HG03139 (cell line): ENCODE measurements around the gene OVCH1.
"Not testable (repeated sequence)": the region's sequence is repeated elsewhere in the genome, so short reads cannot be mapped to it uniquely, and the experiment has no call there.

Experiments used
- ATAC-seq: cut with Tn5 transposase; IDR thresholded peaks from one replicate; pipeline ENCODE4 v1.9.1; 2021; ENCODE audit not compliant: unreplicated experiment

The OVCH1 gene

GRCh38 chr12:29414368-29414767 is 83.1 kb downstream of the OVCH1 start:
- ATAC-seq, result no peak

GRCh38 chr12:29405561-29405960 is 91.9 kb downstream of the OVCH1 start:
- no peak for ATAC-seq

GRCh38 chr12:29403991-29404390 is 93.5 kb downstream of the OVCH1 start:
- no peak for ATAC-seq

- ATAC-seq, result no peak
These were observed 95.0 kb downstream of the OVCH1 start for GRCh38 chr12:29402437-29402836.

GRCh38 chr12:29398495-29398894 is 99.0 kb downstream of the OVCH1 start:
- no peak for ATAC-seq

GRCh38 chr12:29396774-29397173 is 100.7 kb downstream of the OVCH1 start:
- ATAC-seq, result no peak

GRCh38 chr12:29395356-29395755 is 102.1 kb downstream of the OVCH1 start:
- ATAC-seq, result no peak

- not testable (repeated sequence) for ATAC-seq
These were observed 107.1 kb downstream of the OVCH1 start for GRCh38 chr12:29390419-29390818.

- ATAC-seq, result no peak
These were observed 108.1 kb downstream of the OVCH1 start for GRCh38 chr12:29389295-29389919.

GRCh38 chr12:29386084-29386680 is 111.3 kb downstream of the OVCH1 start:
- not testable (repeated sequence) for ATAC-seq

GRCh38 chr12:29385194-29385593 is 112.3 kb downstream of the OVCH1 start:
- not testable (repeated sequence) for ATAC-seq

GRCh38 chr12:29382251-29382650 is 115.2 kb downstream of the OVCH1 start:
- ATAC-seq, result no peak

GRCh38 chr12:29380536-29381523 is 116.7 kb downstream of the OVCH1 start, which contains the start of gene ERGIC2:
ERGIC2 (minus strand) TSS chr12:29381172; CDS start chr12:29371633, 9,539 bp downstream.
- peak; percentile 96 for ATAC-seq
